Lower leg skin (tissue), 3 donors: ENCODE data around the gene AANAT.

Source experiments
- POLR2A ChIP-seq, 2 donors: fragments of 450-650 bp; IDR thresholded peaks; one replicate each; pipeline ENCODE4 v1.6.1; 2016 to 2017; ENCODE audit warnings: antibody characterized with exemption in 2 of 2, mild to moderate bottlenecking in 1 of 2, moderate library complexity in 1 of 2
- TF ChIP-seq, protein P1 (sequence below), 3 donors: fragments of 450-650 bp; IDR thresholded peaks; one replicate each; pipeline ENCODE4 v1.5.1; 2016; ENCODE audit warnings: antibody characterized with exemption in 3 of 3, mild to moderate bottlenecking in 3 of 3, moderate library complexity in 2 of 3

DNA sequence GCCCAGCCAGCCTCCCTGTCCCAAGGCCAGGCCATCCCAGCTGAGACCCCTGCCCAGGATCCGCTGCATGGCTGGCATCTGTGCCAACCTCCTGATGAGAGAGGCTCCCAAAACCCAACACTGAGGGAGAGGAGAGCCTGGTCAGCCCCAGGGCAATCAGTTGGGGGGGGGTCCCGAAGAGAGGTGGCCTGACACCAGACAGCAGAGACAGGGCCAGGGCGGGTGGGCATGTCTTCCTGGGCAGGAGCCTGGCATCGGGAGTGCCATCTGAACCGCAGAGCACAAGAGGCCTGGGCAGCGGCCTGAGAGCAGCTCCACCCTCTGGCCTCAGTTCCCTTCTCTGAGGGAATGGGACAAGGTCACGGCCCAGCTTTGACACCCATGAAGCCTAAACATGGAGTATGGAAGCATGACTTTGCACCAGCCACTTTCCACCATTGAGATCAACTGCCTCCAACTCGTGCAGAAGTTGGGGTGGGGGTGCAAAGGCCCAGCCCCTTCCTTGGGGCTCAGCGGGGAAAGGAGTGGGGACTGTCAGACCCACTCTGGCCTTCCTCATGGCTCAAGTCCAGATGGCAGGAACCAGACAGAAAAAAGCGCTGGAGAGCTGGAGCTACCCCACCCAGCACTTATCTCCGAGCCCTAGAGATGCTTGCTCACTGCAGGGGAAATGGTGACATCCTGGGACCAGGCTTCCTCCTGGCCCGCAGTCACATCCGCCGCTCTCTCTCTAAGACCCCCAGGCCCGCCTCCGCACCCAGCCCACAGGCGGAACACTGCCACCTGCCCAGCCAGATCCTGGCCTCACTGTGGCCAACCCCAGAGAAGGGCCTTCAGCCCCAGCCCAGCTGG lies 24.1 kb downstream of the AANAT start:
- TF ChIP-seq POLR2A (IDR thresholded peaks at IDR 0.05) = no peak
- TF ChIP-seq, protein P1, sequence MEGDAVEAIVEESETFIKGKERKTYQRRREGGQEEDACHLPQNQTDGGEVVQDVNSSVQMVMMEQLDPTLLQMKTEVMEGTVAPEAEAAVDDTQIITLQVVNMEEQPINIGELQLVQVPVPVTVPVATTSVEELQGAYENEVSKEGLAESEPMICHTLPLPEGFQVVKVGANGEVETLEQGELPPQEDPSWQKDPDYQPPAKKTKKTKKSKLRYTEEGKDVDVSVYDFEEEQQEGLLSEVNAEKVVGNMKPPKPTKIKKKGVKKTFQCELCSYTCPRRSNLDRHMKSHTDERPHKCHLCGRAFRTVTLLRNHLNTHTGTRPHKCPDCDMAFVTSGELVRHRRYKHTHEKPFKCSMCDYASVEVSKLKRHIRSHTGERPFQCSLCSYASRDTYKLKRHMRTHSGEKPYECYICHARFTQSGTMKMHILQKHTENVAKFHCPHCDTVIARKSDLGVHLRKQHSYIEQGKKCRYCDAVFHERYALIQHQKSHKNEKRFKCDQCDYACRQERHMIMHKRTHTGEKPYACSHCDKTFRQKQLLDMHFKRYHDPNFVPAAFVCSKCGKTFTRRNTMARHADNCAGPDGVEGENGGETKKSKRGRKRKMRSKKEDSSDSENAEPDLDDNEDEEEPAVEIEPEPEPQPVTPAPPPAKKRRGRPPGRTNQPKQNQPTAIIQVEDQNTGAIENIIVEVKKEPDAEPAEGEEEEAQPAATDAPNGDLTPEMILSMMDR (IDR thresholded peaks at IDR 0.05) = no peak
